CD4-positive, alpha-beta T cell treated with Interleukin-6 for 4 hours (primary cell): ENCODE data around the gene SOBP.

ENCODE experiments used
- DNase-seq: peaks from one replicate; pipeline ENCODE4 v3.0.0-alpha.2; 2020; ENCODE audit warnings: mixed read lengths

SOBP gene

GRCh38 chr6:107622269-107622668, 132.4 kb downstream of the SOBP start:
- DNase-seq: no peak

GRCh38 chr6:107624050-107624449, 134.1 kb downstream of the SOBP start:
- DNase-seq: no peak

- no peak for DNase-seq
These were observed 134.6 kb downstream of the SOBP start for GRCh38 chr6:107624541-107624940.

GRCh38 chr6:107625264-107625663, 135.3 kb downstream of the SOBP start:
- no peak for DNase-seq

GRCh38 chr6:107626645-107627044, 136.7 kb downstream of the SOBP start:
- DNase-seq: no peak

GRCh38 chr6:107627969-107628368, 138.1 kb downstream of the SOBP start:
- no peak for DNase-seq

GRCh38 chr6:107628878-107629277, 139.0 kb downstream of the SOBP start:
- no peak for DNase-seq

- DNase-seq: no peak
These were observed 139.7 kb downstream of the SOBP start for GRCh38 chr6:107629548-107630129.

- no peak for DNase-seq
These were observed 140.5 kb downstream of the SOBP start for GRCh38 chr6:107630348-107630977.

GRCh38 chr6:107632381-107633136, 142.6 kb downstream of the SOBP start:
- DNase-seq: no peak

- no peak for DNase-seq
These were observed 143.9 kb downstream of the SOBP start for GRCh38 chr6:107633680-107634323.

GRCh38 chr6:107634324-107635056, 144.6 kb downstream of the SOBP start:
- no peak for DNase-seq

GRCh38 chr6:107635057-107635515, 145.2 kb downstream of the SOBP start:
- no peak for DNase-seq

GRCh38 chr6:107636486-107636885, 146.6 kb downstream of the SOBP start:
- no peak for DNase-seq

- DNase-seq: no peak
These were observed 147.7 kb downstream of the SOBP start for GRCh38 chr6:107637316-107638315.

- no peak for DNase-seq
These were observed 148.6 kb downstream of the SOBP start for GRCh38 chr6:107638493-107638892.

- no peak for DNase-seq
These were observed 149.6 kb downstream of the SOBP start for GRCh38 chr6:107639511-107639910.

GRCh38 chr6:107641071-107641470, 151.2 kb downstream of the SOBP start:
- no peak for DNase-seq

- DNase-seq: no peak
These were observed 151.6 kb downstream of the SOBP start for GRCh38 chr6:107641500-107641941.

- no peak for DNase-seq
These were observed 152.4 kb downstream of the SOBP start for GRCh38 chr6:107642095-107642860.

- no peak for DNase-seq
These were observed 153.0 kb downstream of the SOBP start for GRCh38 chr6:107642861-107643328.
